Subcutaneous adipose tissue (tissue), 4 donors: ENCODE measurements around the gene RAF1. TPM values are rescaled to one million over a fixed set of nuclear protein-coding genes. Genes with fewer than 3 reads are reported as not detected.

Source experiments
- total RNA-seq, 4 donors: library from RNA; depleted of rRNA; stranded (reverse); fragments of >200 nt; gene quantifications; one replicate each; pipeline ENCODE4 v1.1.0, GENCODE V29; 2016
- TF ChIP-seq, protein P1 (sequence below): fragments of 450-650 bp; IDR thresholded peaks from one replicate; pipeline ENCODE4 v1.5.1; 2016; ENCODE audit warnings: low read depth, mild to moderate bottlenecking, control low read depth, antibody characterized with exemption, moderate library complexity

Gene RAF1
- total RNA-seq, 4 donors from 2014 or later, result 81.1 to 104 (median 91.9) TPM

GRCh38 chr3:12588039-12589009 lies 75.6 kb downstream of the RAF1 start:
- TF ChIP-seq, protein P1, sequence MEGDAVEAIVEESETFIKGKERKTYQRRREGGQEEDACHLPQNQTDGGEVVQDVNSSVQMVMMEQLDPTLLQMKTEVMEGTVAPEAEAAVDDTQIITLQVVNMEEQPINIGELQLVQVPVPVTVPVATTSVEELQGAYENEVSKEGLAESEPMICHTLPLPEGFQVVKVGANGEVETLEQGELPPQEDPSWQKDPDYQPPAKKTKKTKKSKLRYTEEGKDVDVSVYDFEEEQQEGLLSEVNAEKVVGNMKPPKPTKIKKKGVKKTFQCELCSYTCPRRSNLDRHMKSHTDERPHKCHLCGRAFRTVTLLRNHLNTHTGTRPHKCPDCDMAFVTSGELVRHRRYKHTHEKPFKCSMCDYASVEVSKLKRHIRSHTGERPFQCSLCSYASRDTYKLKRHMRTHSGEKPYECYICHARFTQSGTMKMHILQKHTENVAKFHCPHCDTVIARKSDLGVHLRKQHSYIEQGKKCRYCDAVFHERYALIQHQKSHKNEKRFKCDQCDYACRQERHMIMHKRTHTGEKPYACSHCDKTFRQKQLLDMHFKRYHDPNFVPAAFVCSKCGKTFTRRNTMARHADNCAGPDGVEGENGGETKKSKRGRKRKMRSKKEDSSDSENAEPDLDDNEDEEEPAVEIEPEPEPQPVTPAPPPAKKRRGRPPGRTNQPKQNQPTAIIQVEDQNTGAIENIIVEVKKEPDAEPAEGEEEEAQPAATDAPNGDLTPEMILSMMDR, result no peak

DNA sequence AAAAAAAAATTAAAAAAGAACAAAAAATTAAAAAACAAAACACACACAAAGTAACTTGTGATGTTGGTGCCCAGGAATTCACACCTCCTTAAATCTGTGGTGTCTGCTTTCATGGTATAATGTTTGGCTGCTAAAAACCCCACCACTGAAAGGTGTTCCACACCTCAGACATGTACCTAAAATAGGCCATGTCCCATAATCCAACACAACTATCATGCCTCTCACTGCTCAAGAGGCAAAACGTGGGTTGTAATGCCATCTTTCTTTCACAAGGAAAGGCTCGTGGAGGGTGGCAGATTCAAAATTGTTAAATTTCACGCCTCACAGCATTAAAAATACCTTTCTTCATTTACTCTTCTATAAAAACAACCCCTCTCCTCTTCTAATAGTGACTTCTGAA lies 77.5 kb downstream of the RAF1 start:
- TF ChIP-seq, protein P1, result no peak

DNA sequence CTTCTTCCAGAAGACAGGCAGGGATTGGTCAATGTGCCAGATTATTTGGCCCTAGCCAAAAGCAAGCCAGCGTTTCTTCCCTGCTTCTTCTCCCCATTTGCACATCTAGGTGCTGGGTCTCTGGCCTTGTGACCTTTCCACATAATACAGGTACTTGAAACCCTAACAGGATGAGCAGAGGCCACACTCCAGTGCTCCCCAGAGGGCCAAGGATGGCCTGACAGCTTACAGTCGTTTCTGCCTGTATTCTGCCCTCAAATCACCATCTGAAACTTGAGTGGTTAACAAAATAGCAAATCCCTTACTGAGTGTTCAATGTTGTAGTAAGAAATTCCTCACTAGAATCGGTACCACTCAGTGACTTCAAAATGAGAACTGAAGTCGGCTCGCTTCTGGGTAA lies 77.9 kb downstream of the RAF1 start:
- TF ChIP-seq, protein P1, result no peak

DNA sequence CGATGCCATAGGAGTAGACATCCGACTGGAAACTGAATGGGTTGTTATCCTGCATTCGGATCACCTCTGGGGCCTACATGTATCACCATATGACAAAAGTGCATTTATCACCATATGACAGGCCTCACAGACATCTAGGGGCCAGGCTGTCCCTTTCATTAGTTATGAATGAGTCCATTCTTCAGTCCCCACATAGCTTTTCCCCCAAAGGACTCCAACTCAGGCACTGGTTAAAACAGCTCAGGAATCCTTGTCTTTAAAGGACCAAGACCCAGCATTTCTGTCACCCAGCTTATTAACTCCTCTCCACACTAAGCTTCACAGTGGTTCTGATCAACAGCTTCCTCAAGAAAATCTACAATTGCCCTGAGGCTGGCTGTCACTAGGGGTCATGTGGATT lies 78.7 kb downstream of the RAF1 start:
- TF ChIP-seq, protein P1, result no peak

- TF ChIP-seq, protein P1, result no peak
Observed at GRCh38 chr3:12584083-12584482, 79.8 kb downstream of the RAF1 start.

DNA sequence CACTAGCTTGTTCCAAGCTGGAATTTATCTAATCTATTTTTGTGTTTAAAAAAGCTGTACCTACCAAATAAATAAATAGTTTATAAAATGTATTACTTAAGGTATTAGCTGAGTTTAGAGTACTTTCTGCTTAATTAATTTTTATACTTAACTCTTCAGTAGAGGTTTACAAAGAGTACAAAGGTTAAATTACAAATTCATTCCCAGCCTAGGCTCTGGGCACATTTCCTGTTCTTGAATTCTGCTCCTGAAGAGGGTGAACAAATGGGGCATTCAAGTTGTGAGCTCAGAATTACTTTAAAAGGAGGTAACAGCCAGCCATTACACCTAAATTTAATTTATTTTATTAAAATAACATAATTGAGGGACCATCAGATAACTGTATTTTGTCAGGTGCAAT lies 80.6 kb downstream of the RAF1 start:
- TF ChIP-seq, protein P1, result no peak

- TF ChIP-seq, protein P1, result no peak
Observed at GRCh38 chr3:12582730-12583129, 81.2 kb downstream of the RAF1 start.
